HG02943 (cell line): ENCODE results near the gene USP21.

ENCODE experiments used
- ATAC-seq: cut with Tn5 transposase; IDR thresholded peaks from one replicate; pipeline ENCODE4 v1.9.1; 2021; ENCODE audit warnings: mild to moderate bottlenecking, low read depth, moderate library complexity; ENCODE audit not compliant: unreplicated experiment

The USP21 gene

GRCh38 chr1:161207173-161207572 lies 47.9 kb downstream of the USP21 start:
- ATAC-seq = no peak

DNA sequence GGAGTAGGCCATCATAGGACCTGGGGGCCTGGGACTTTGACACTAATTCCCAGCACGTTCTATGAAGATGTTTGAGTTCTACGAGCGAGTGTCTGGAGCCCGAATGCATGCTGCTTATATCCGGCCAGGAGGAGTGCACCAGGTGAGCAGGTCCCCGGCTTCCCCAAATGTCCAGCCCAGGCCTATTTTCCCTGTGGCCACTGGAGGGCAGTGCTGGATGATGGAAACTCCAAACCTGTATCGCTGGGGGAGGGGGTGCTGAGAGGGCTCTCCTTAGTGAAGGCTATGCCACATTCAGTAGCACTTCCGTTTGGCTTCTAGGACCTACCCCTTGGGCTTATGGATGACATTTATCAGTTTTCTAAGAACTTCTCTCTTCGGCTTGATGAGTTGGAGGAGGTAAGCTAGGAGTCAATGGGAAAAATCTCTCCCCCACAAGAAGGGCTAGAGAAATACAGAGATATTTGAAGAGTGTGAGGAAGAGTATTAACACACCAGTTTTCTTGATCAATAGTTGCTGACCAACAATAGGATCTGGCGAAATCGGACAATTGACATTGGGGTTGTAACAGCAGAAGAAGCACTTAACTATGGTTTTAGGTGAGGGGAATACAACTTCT lies 50.6 kb downstream of the USP21 start:
- no peak for ATAC-seq

GRCh38 chr1:161214369-161214768 lies 55.1 kb downstream of the USP21 start:
- no peak for ATAC-seq

DNA sequence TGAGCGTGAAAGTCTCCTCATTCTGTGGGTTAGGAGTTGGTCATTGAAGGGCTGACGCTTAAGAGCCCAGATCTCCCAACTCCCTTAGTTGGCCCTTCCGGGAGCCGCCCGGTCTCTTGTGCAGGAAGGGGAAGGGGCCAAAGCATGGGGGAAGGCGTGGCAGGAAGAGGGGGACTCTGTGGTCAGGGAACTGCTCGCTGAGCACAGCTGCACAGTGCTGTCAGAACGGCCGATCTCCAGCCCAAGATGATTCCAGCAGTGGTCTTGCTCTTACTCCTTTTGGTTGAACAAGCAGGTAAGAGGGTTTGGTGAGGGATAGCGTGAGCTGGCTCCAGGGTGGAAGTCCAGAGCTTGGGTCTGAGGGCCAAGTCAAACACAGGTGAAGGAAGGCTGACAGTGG lies 55.8 kb downstream of the USP21 start, which contains the start of gene FCER1G:
Gene FCER1G, plus strand, starts transcription at position 220 of the 400 bp plus-strand sequence. Its CDS starts 27 bp downstream, at position 247.
- no peak for ATAC-seq
